GM21360 (cell line): ENCODE results near the gene PRMT6.
A peak's percentile ranks its signal among the peaks of the same experiment; 100 is the strongest.
"Not testable (repeated sequence)": the region's sequence is repeated elsewhere in the genome, so short reads cannot be mapped to it uniquely, and the experiment has no call there.

Experiments
- ATAC-seq: cut with Tn5 transposase; IDR thresholded peaks from one replicate; pipeline ENCODE4 v1.9.1; 2021; ENCODE audit warnings: mild to moderate bottlenecking, moderate library complexity; ENCODE audit not compliant: unreplicated experiment

The PRMT6 gene

GRCh38 chr1:107056426-107057196, at the start of gene PRMT6:
Gene PRMT6 (plus strand): TSS chr1:107056674. CDS start chr1:107056716, 42 bp downstream.
- peak; percentile 90 for ATAC-seq

GRCh38 chr1:107009281-107009680, 47.2 kb upstream of the PRMT6 start:
- no peak for ATAC-seq

DNA sequence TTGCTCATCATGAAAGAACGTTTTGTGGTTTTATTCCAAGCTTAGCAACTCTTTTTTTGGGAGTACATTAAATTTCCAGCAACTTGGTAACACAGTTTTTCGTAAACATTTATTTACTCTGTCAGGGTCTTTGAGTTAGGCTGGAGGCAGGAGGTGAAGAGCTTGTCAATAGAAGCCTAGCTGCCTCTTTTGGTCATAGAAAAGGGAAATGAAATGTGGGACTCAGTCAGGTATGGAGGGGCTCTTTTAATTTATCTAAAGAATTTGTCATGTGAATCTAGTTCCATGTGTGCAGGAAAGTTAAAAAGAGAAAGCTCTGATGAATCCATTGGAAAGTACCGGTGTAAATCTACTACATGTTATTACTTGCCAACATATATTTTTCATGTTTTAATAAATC, 45.9 kb upstream of the PRMT6 start:
- ATAC-seq, result peak; percentile 75

DNA sequence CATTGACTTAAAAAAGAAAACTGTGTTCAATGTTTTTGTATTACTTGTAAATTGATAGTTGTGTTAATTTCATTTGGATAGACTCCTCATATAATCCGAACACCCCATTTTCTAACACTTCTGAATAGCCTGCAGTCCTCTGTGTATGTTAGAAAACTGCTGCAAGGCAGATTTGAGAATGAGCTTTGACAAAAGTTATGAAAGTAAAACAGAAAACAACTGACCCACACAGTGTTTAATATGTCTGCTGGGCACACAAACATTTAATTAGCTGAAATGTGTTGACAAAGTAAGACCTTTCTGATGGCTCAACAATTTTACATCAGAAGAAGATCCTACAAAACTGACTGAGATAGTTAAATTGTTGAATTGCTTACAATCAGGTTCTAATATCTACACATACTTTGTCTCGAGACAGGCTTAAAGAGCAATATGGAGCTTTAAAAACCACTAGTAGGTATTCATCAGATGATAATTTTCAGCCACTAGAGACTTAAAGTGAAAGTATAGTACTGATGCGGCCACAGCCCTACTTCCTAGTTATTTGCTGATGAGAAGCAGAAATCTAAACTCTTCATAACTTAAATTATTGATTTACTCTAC, 40.0 kb upstream of the PRMT6 start:
- ATAC-seq, result peak; percentile 89

DNA sequence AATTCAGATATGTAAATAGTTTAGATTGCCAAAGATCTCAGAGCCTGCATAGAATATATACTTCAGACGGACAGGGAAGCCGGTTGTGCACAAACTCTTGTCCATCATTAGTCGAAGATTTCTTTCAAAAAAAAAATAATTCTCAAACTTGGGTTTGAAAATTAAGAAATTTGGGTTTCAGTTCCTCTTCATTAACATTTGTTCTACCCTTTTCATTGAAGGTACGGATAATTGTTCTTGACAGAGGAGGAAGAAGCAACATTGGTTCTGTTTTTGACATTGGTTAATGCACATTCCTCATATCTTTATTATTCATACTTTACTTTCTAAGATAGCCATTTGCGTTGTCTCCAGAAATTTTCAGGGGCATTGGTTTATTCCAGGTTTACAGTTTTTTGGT, 38.0 kb upstream of the PRMT6 start:
- ATAC-seq, result no peak

DNA sequence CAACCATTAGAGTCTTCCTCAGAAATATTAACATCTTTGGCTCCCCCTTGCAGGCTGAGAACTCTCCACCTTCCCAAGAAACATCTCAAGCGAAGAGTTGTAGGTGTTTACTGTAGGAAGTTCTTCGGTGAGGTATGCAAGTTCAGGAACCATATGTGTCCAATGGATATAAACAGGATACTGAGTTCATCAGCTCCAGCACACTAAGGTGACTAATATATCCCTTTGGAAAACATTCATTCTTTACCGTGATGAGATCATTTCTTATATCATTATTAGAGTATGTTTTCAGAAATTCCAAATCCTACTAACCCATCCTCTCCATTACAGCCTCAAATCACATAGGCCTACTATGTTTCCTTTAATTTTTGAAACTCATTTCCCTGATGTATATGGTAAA, 37.3 kb upstream of the PRMT6 start:
- ATAC-seq, result no peak

DNA sequence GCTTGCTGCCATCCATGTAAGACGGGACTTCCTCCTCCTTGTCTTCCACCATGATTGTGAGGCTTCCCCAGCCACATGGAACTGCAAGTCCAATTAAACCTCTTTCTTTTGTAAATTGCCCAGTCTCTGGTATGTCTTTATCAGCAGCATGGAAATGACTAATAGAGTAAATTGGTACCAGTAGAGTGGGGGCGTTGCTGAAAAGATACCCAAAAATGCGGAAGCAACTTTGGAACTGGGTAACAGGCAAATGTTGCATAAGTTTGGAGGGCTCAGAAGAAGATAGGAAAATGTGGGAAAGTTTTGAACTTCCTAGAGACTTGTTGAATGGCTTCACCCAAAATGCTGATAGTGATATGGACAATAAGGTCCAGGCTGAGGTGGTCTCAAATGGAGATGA, 17.6 kb upstream of the PRMT6 start:
- ATAC-seq, result not testable (repeated sequence)

DNA sequence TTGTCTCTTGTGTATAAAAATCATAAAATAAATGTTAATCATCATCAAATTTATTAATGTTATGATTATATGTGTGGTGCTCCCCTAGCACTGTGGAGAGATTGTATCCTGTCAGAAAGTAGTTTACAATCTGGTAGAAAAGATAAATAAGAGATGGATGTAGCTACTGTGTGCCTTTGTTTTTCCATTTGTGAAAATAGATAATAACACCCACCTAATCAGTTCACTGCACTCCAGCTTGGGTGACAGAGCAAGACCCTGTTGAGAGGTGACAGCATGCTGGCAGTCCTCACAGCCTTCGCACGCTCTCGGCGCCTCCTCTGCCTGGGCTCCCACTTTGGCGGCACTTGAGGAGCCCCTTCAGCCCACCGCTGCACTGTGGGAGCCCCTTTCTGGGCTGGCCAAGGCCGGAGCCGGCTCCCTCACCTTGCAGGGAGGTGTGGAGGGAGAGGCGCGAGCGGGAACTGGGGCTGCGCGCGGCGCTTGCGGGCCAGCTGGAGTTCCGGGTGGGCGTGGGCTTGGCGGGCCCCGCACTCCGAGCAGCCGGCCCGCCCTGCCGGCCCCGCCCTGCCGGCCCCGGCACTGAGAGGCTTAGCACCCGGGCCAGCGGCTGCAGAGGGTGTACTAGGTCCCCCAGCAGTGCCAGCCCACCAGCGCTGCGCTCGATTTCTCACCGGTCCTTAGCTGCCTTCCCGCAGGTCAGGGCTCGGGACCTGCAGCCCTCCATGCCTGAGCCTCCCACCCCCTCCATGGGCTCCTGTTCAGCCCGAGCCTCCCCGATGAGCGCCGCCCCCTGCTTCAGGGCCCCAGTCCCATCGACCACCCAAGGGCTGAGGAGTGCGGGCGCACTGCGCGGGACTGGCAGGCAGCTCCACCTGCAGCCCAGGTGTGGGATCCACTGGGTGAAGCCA, 11.9 kb upstream of the PRMT6 start:
- ATAC-seq, result not testable (repeated sequence)

- ATAC-seq, result no peak
These were observed 8.9 kb upstream of the PRMT6 start for GRCh38 chr1:107047602-107048001.

DNA sequence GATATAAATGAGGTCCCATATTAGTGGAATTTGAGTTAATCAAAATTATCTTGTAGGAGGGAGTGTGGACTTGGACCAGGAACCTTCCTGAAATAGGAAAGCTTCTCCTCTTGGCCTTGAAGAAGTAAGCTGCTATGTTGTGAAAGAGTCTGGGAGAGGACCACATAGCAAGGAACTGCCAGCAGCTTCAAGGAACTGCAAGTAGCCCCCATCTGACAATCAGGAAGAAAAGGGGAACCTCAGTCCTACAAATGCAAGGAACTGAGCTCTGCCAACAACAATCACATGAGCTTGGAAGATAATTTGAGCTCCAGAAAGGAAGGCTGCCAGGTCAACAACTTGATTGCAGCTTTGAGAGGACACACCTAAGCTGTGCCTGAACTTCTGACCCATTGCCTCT, 8.2 kb upstream of the PRMT6 start:
- no peak for ATAC-seq

- ATAC-seq, result no peak
These were observed 5.2 kb upstream of the PRMT6 start for GRCh38 chr1:107051266-107051665.

DNA sequence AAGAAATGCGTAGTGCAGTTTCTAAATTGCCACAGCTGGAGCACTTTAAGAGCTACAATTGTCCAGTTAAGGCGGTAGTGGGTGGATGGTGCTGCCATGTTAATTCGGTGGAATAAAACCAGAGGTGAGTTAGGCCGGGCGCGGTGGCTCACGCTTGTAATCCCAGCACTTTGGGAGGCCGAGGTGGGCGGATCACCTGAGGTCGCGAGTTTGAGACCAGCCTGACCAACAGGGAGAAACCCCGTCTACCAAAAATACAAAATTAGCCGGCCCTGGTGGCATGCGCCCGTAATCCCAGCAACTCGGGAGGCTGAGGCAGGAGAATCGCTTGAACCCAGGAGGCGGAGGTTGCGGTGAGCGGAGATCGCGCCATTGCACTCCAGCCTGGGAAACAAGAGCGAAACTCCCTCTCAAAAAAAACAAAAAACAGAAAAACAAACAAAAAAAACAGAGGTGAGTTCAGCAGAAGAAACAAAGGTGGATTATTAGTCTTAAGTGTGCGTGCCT, 502 bp upstream of the PRMT6 start:
- not testable (repeated sequence) for ATAC-seq

GRCh38 chr1:107057197-107058133, 991 bp downstream of the PRMT6 start:
- ATAC-seq, result peak; percentile 67

GRCh38 chr1:107058245-107059032, 2.0 kb downstream of the PRMT6 start:
- no peak for ATAC-seq

DNA sequence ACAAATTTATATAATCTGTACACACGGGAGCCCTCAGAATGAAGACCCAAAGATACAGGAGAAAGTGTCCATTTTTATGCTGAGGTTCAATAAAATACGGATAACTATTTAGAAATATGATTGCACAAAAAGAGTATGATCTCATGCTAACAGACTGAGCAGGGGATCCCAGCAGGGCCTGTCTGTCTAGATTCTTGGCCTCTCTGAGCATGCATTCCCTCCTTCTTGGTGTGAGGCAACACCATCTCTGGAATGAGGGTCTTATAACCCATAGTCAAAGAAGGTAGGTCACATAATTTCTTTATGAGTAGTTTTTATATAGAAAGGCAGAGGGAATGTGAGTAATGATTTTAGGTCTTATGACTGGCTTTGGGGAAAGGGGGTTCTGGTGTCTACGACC, 5.4 kb downstream of the PRMT6 start:
- ATAC-seq, result no peak

DNA sequence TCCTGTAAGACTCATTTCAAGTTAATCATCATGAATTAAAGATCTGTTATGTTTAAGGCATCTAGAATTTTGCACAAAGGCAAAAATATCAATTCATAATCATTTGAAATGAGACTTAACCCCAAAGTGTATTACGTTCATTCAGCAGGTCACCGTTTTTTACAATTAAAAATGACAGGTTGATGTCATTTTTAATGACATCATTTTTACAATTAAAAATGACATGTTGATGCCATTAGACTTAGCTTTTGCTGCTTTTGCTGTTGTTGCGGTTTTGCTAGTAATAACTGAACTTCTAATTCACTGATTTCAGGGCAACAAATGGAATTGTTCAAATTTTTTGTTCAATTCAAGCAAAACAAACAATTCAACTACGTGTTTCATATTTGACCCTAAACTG, 17.0 kb downstream of the PRMT6 start:
- ATAC-seq, result no peak

- no peak for ATAC-seq
These were observed 20.4 kb downstream of the PRMT6 start for GRCh38 chr1:107076841-107077240.

GRCh38 chr1:107079249-107079648, 22.8 kb downstream of the PRMT6 start:
- no peak for ATAC-seq

- ATAC-seq, result no peak
These were observed 24.6 kb downstream of the PRMT6 start for GRCh38 chr1:107081102-107081501.
